Bronchial epithelial cell (primary cell): Measurements from ENCODE around the gene ABHD12. TPM values are rescaled to one million over a fixed set of nuclear protein-coding genes. Genes with fewer than 3 reads are reported as not detected.
"Not testable (repeated sequence)": the region's sequence is repeated elsewhere in the genome, so short reads cannot be mapped to it uniquely, and the experiment has no call there.

Experiments used
- DNase-seq: peaks from one replicate; pipeline ENCODE4 v3.0.0-alpha.2; 2010; ENCODE audit warnings: low read depth
- FAIRE-seq: peaks from 2 replicates; lab custom pipeline; 2011; peaks lifted over from hg19 to GRCh38; lab: Jason Lieb, UNC
- H3K27me3 ChIP-seq: 2 replicates; pipeline ENCODE4 v1.5.1; 2011; ENCODE audit warnings: low read length; ENCODE audit not compliant: control insufficient read depth, insufficient read depth
- H3K36me3 ChIP-seq: 2 replicates; pipeline ENCODE4 v1.5.1; 2011; ENCODE audit warnings: low read length; ENCODE audit not compliant: control insufficient read depth, insufficient read depth
- H3K4me3 ChIP-seq: 2 replicates; pipeline ENCODE4 v1.5.1; 2011; ENCODE audit warnings: mild to moderate bottlenecking, low read depth, low read length, control low read depth
- total RNA-seq: library from RNA; depleted of rRNA; stranded (reverse); fragments of >200 nt; gene quantifications from 2 replicates; pipeline ENCODE4 v1.2.1, GENCODE V29; 2014
- TF ChIP-seq, protein P1 (sequence below): IDR thresholded peaks from 2 replicates; pipeline ENCODE4 v1.5.1; 2011; ENCODE audit warnings: mild to moderate bottlenecking, moderate library complexity, low read length, control low read depth, inconsistent platforms; ENCODE audit not compliant: insufficient read depth, severe bottlenecking

The ABHD12 gene
- total RNA-seq, 1 donor from 2014 or later, result 21.6 TPM

DNA sequence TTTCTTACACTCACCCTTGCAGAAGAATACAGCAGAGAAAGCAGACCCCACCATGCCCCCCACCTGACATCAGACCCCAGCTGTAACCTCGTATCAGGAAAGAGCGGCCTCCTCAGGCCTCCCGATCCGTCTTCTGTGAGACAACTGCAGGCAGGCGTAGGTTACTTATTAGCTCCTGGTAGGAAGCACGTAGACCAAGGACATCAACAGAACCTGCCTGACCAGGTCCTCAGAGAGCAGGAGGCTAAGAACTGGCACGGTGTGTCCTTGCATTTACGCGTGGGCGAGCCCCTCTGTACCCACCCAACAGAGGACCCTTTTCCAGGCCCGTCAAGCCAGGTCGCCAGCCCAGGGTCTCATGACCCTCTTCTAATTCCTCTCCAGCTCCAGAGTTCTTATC, 51.0 kb downstream of the ABHD12 start:
- TF ChIP-seq, protein P1, sequence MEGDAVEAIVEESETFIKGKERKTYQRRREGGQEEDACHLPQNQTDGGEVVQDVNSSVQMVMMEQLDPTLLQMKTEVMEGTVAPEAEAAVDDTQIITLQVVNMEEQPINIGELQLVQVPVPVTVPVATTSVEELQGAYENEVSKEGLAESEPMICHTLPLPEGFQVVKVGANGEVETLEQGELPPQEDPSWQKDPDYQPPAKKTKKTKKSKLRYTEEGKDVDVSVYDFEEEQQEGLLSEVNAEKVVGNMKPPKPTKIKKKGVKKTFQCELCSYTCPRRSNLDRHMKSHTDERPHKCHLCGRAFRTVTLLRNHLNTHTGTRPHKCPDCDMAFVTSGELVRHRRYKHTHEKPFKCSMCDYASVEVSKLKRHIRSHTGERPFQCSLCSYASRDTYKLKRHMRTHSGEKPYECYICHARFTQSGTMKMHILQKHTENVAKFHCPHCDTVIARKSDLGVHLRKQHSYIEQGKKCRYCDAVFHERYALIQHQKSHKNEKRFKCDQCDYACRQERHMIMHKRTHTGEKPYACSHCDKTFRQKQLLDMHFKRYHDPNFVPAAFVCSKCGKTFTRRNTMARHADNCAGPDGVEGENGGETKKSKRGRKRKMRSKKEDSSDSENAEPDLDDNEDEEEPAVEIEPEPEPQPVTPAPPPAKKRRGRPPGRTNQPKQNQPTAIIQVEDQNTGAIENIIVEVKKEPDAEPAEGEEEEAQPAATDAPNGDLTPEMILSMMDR, result no peak
- DNase-seq, result no peak
- Histone ChIP-seq H3K36me3 (no peaks in the 10 kb centered on the region), H3K27me3 (no peaks in the 10 kb centered on the region), H3K4me3 (no peak overlapping the region)
- FAIRE-seq, result no peak

DNA sequence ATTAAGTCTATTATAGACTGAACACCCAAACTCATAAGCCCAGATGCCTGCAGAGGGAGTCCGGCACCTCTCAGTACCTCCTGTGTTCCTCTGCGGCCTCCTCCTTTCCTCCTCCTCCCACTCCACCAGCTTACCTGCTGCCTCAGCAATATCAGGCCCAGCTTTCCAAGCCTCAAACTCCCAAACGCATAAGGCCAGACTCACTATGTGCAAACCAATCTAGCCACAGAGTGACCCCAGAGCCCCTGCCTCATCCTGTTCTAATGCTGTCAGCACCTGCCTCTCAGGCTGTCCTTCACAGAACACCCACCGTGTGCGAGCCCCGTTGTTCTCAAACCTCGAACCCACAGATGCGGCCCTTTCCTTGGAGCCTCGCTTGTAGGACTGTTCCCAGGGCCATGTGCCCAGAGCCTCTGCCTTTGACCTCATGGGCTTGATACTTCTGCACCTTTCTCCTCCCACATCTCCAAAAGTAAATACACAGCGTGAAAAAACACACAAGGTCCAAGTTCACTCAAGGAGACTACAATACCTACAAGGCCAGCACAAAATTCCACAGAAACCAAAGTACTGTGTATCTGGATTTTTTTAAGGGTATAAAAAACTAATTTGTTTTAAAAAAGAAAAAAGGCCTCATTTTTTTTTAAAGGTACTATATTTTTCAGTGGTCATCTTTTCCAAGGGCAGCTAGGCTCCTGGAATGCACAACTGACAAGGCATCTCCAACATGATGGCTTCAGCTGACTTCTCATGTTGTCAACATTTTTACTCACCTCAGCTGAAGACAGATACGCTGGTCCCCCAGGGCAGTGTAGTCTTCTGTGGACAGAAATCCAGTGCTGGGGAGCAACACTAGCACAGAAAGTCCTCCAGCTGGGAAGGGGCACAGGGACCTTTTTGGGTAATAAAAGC, 52.3 kb downstream of the ABHD12 start:
- TF ChIP-seq, protein P1, result no peak
- Histone ChIP-seq H3K27me3 (no peaks in the 10 kb centered on the region), H3K4me3 (no peak overlapping the region), H3K36me3 (no peaks in the 10 kb centered on the region)
- DNase-seq, result no peak
- no peak for FAIRE-seq

DNA sequence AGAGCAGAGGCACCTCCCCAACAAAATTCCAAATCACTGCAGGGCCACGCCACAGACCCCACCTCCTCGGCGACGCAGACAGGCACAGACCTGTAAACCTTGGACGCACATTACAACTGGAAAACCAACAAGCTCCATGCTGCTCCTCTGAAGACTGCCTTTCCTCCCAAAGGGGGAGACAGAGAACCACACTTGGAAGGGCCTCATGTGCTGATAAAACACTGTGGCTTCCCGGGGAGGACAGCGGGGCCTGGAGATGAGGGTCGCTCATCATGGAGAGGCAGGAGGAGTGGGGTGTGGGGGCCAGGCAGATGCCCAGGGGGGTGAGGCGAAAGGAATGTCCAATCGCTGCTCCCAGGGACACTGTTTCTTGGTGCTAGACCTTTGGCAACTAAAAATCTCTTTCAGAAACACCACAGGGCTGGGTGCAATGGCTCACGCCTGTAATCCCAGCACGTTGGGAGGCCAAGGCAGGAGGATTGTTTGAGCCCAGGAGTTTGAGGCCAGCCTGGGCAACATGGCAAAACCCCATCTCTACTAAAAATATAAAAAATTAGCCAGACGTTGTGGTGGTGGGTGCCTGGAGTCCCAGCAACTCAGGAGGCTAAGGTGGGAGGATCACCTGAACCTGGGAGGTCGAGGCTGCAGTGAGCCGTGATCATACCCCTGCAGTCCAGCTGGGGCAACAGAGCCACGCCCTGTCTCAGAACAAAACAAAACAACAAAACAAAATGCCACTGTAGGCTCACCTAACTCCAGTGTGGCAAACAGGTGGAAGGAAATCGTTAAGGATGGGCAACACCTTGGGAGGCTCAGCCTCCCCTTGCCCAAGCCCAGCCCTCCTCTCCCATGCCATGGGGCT, 53.8 kb downstream of the ABHD12 start:
- Histone ChIP-seq H3K27me3 (no peaks in the 10 kb centered on the region), H3K36me3 (no peaks in the 10 kb centered on the region), H3K4me3 (no peak overlapping the region)
- DNase-seq (peak; percentile 81), FAIRE-seq (no peak)
- TF ChIP-seq, protein P1, result peak; percentile 73

DNA sequence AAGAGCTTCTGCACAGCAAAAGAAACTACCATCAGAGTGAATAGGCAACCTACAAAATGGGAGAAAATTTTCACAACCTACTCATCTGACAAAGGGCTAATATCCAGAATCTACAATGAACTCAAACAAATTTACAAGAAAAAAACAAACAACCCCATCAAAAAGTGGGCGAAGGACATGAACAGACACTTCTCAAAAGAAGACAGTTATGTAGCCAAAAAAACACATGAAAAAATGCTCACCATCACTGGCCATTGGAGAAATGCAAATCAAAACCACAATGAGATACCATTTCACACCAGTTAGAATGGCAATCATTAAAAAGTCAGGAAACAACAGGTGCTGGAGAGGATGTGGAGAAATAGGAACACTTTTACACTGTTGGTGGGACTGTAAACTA, 55.7 kb downstream of the ABHD12 start:
- DNase-seq, H3K36me3 ChIP-seq, H3K4me3 ChIP-seq, FAIRE-seq, H3K27me3 ChIP-seq: not testable (repeated sequence)

DNA sequence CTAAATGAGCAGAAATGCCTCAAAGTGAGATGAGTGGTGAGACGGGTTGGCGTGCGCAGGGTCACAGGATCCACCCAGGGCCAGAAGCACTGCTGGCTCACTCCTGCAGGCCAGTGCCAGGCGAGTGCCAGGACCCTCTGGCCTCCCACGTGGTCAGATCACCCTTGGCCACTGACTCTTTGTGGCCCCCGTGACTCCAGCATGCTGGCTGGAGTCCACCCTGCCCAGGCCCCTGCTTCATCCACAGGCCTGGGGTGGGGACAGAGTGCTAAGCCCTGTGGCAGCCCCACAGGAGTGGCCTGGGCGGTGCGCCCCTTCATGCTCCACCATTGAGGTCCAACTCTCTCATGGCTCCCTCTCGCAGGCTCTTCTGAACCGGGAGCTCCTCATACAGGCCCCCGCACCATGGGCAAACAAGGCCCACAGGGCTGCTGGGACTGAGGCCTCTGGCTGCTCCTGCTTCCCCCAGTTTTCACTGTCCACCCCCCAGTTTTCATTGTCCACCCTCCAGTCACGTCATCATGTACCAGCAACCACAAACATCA, 61.6 kb downstream of the ABHD12 start:
- FAIRE-seq (no peak), DNase-seq (no peak)
- no peaks in the 10 kb centered on the region for H3K27me3 ChIP-seq
- no peak overlapping the region for H3K4me3 ChIP-seq
- H3K36me3 ChIP-seq, result peaks cover 2% of the 10 kb centered on the region
- TF ChIP-seq, protein P1, result no peak
